ENCODE measurements around the gene CCDC30.

CCDC30 gene

GRCh38 chr1:42703888-42704464, 240.9 kb downstream of the CCDC30 start:
- no peak for DNase-seq
